Astrocyte (in vitro differentiated cells and primary cell): ENCODE results near the gene ZNRF2. TPM values are rescaled to one million over a fixed set of nuclear protein-coding genes. Genes with fewer than 3 reads are reported as not detected.

ENCODE experiments used
- DNase-seq: peaks from one replicate; pipeline ENCODE4 v3.0.0-alpha.2; 2010; ENCODE audit warnings: low read depth
- FAIRE-seq: peaks from 2 replicates; lab custom pipeline; 2011; peaks lifted over from hg19 to GRCh38; lab: Jason Lieb, UNC
- H2AFZ ChIP-seq: 2 replicates; pipeline ENCODE4 v1.6.0; 2012; ENCODE audit warnings: low read depth, low read length, inconsistent platforms
- H3K27ac ChIP-seq: 2 replicates; pipeline ENCODE4 v1.5.1; 2011; ENCODE audit warnings: low read depth, low read length, inconsistent platforms
- H3K27me3 ChIP-seq: 2 replicates; pipeline ENCODE4 v1.6.0; 2011; ENCODE audit warnings: low read length, inconsistent platforms; ENCODE audit not compliant: insufficient read depth
- H3K36me3 ChIP-seq: 2 replicates; pipeline ENCODE4 v1.5.1; 2011; ENCODE audit warnings: low read length, inconsistent platforms; ENCODE audit not compliant: insufficient read depth
- H3K4me1 ChIP-seq: 2 replicates; pipeline ENCODE4 v1.5.1; 2011; ENCODE audit warnings: low read length, inconsistent platforms; ENCODE audit not compliant: insufficient read depth
- H3K4me2 ChIP-seq: 2 replicates; pipeline ENCODE4 v1.6.0; 2012; ENCODE audit warnings: low read length, inconsistent platforms
- H3K4me3 ChIP-seq: 2 replicates; pipeline ENCODE4 v1.5.1; 2011; ENCODE audit warnings: low read depth, mild to moderate bottlenecking, low read length, inconsistent platforms; ENCODE audit not compliant: insufficient read depth
- H3K79me2 ChIP-seq: 2 replicates; pipeline ENCODE4 v1.6.0; 2012; ENCODE audit warnings: mild to moderate bottlenecking, low read length, inconsistent platforms; ENCODE audit not compliant: insufficient read depth
- H3K9ac ChIP-seq: 2 replicates; pipeline ENCODE4 v1.6.0; 2012; ENCODE audit warnings: mild to moderate bottlenecking, low read length, inconsistent platforms
- H3K9me3 ChIP-seq: 2 replicates; pipeline ENCODE4 v1.5.1; 2012; ENCODE audit warnings: low read depth, mild to moderate bottlenecking, low read length, inconsistent platforms; ENCODE audit not compliant: insufficient read depth
- H4K20me1 ChIP-seq: 2 replicates; pipeline ENCODE4 v1.6.0; 2012; ENCODE audit warnings: low read length, inconsistent platforms; ENCODE audit not compliant: insufficient read depth
- H3K27ac Mint-ChIP-seq: one replicate; pipeline ENCODE4 v1.8.0; 2021; ENCODE audit warnings: mild to moderate bottlenecking, mixed read lengths; ENCODE audit not compliant: unreplicated experiment
- H3K27me3 Mint-ChIP-seq: one replicate; pipeline ENCODE4 v1.8.0; 2021; ENCODE audit warnings: low read depth, mixed read lengths; ENCODE audit not compliant: unreplicated experiment
- H3K36me3 Mint-ChIP-seq: one replicate; pipeline ENCODE4 v1.8.0; 2021; ENCODE audit warnings: low read depth, mixed read lengths; ENCODE audit not compliant: unreplicated experiment
- H3K4me1 Mint-ChIP-seq: one replicate; pipeline ENCODE4 v1.8.0; 2021; ENCODE audit warnings: low read depth, mixed read lengths; ENCODE audit not compliant: unreplicated experiment
- H3K4me3 Mint-ChIP-seq: one replicate; pipeline ENCODE4 v1.8.0; 2021; ENCODE audit warnings: mild to moderate bottlenecking, moderate library complexity, mixed read lengths; ENCODE audit not compliant: unreplicated experiment
- H3K9me3 Mint-ChIP-seq: one replicate; pipeline ENCODE4 v1.8.0; 2021; ENCODE audit warnings: mild to moderate bottlenecking, mixed read lengths; ENCODE audit not compliant: unreplicated experiment
- CTCF ChIP-seq: IDR thresholded peaks from 2 replicates; pipeline ENCODE4 v1.5.1; 2011; ENCODE audit warnings: low read depth, mild to moderate bottlenecking, inconsistent platforms, low read length, moderate library complexity; ENCODE audit not compliant: insufficient read depth
- EZH2 ChIP-seq: IDR thresholded peaks from 2 replicates; pipeline ENCODE4 v1.6.1; 2012; ENCODE audit warnings: mild to moderate bottlenecking, low read length, inconsistent platforms; ENCODE audit not compliant: insufficient read depth
- total RNA-seq: library from RNA; stranded (reverse); gene quantifications from 2 replicates; pipeline ENCODE4 v1.2.1, GENCODE V29; 2021

Gene ZNRF2
- total RNA-seq, 1 donor from 2014 or later, result 9.9 TPM

- H3K36me3 Mint-ChIP-seq, result no peaks in the 10 kb centered on the region
Measured at GRCh38 chr7:30244340-30244739, 40.1 kb upstream of the ZNRF2 start.

GRCh38 chr7:30245913-30246312 is 38.5 kb upstream of the ZNRF2 start:
- no peaks in the 10 kb centered on the region for H3K36me3 Mint-ChIP-seq
- no peak overlapping the region for H2AFZ ChIP-seq
- no peak overlapping the region for H3K4me2 ChIP-seq
- no peaks in the 10 kb centered on the region for H3K9me3 ChIP-seq
- peaks cover 15% of the 10 kb centered on the region for H3K27me3 Mint-ChIP-seq
- H3K27ac ChIP-seq, result no peak overlapping the region
- peaks cover 4% of the 10 kb centered on the region for H3K4me1 ChIP-seq
- no peaks in the 10 kb centered on the region for H4K20me1 ChIP-seq
- no peaks in the 10 kb centered on the region for H3K79me2 ChIP-seq
- no peak for TF ChIP-seq EZH2
- no peak for TF ChIP-seq CTCF
- DNase-seq, result no peak
- no peak overlapping the region for H3K9ac ChIP-seq
- H3K36me3 ChIP-seq, result no peaks in the 10 kb centered on the region
- H3K27ac Mint-ChIP-seq, result no peak overlapping the region
- peaks cover 27% of the 10 kb centered on the region for H3K27me3 ChIP-seq
- H3K4me1 Mint-ChIP-seq, result peaks cover 31% of the 10 kb centered on the region
- no peak overlapping the region for H3K4me3 Mint-ChIP-seq
- H3K9me3 Mint-ChIP-seq, result peaks cover 4% of the 10 kb centered on the region
- FAIRE-seq, result no peak
- no peak overlapping the region for H3K4me3 ChIP-seq

More at GRCh38 chr7:30244340-30244739, 40.1 kb upstream of the ZNRF2 start:
- H2AFZ ChIP-seq, result no peak overlapping the region
- Mint-ChIP-seq H3K4me3 (no peak overlapping the region), H3K27ac (no peak overlapping the region), H3K27me3 (peaks cover 15% of the 10 kb centered on the region), H3K4me1 (peaks cover 32% of the 10 kb centered on the region), H3K9me3 (peaks cover 4% of the 10 kb centered on the region)
- H3K4me1 ChIP-seq, result peaks cover 9% of the 10 kb centered on the region
- no peaks in the 10 kb centered on the region for H4K20me1 ChIP-seq
- no peak overlapping the region for H3K9ac ChIP-seq
- H3K36me3 ChIP-seq, result no peaks in the 10 kb centered on the region
- no peak for FAIRE-seq
- no peak overlapping the region for H3K4me3 ChIP-seq
- H3K27me3 ChIP-seq, result peaks cover 32% of the 10 kb centered on the region
- H3K27ac ChIP-seq, result no peak overlapping the region
- TF ChIP-seq EZH2 (no peak), CTCF (no peak)
- no peaks in the 10 kb centered on the region for H3K79me2 ChIP-seq
- H3K9me3 ChIP-seq, result no peaks in the 10 kb centered on the region
- no peak overlapping the region for H3K4me2 ChIP-seq
- DNase-seq, result no peak

- H4K20me1 ChIP-seq, result no peaks in the 10 kb centered on the region
- DNase-seq (no peak), FAIRE-seq (no peak)
- no peaks in the 10 kb centered on the region for H3K9me3 ChIP-seq
- H3K4me2 ChIP-seq, result no peak overlapping the region
- no peak overlapping the region for H3K9ac ChIP-seq
- H3K27ac ChIP-seq, result no peak overlapping the region
- Mint-ChIP-seq H3K4me3 (no peak overlapping the region), H3K4me1 (peaks cover 32% of the 10 kb centered on the region), H3K9me3 (peaks cover 4% of the 10 kb centered on the region), H3K36me3 (no peaks in the 10 kb centered on the region), H3K27ac (no peak overlapping the region), H3K27me3 (peaks cover 15% of the 10 kb centered on the region)
- no peaks in the 10 kb centered on the region for H3K79me2 ChIP-seq
- no peaks in the 10 kb centered on the region for H3K36me3 ChIP-seq
- H2AFZ ChIP-seq, result no peak overlapping the region
- H3K4me1 ChIP-seq, result peaks cover 4% of the 10 kb centered on the region
- no peak overlapping the region for H3K4me3 ChIP-seq
- TF ChIP-seq CTCF, result no peak
- TF ChIP-seq EZH2, result no peak
- peaks cover 27% of the 10 kb centered on the region for H3K27me3 ChIP-seq
Measured at GRCh38 chr7:30246392-30246791, 38.0 kb upstream of the ZNRF2 start.
